Parathyroid adenoma (tissue), 2 donors: ENCODE results near the gene REEP1.

Source experiments
- H2AFZ ChIP-seq: fragments of 300-600 bp; sonication (generic); one replicate; pipeline ENCODE4 v1.7.0; 2017; ENCODE audit warnings: antibody characterized with exemption, mild to moderate bottlenecking
- H3K27ac ChIP-seq: fragments of 300-600 bp; sonication (generic); one replicate; pipeline ENCODE4 v1.7.0; 2017
- H3K27me3 ChIP-seq: fragments of 300-600 bp; sonication (generic); one replicate; pipeline ENCODE4 v1.7.0; 2017; ENCODE audit warnings: low read length; ENCODE audit not compliant: control insufficient read depth, insufficient read depth
- H3K36me3 ChIP-seq: fragments of 300-600 bp; sonication (generic); one replicate; pipeline ENCODE4 v1.7.0; 2017; ENCODE audit warnings: low read length; ENCODE audit not compliant: control insufficient read depth, insufficient read depth
- H3K4me1 ChIP-seq: fragments of 300-600 bp; sonication (generic); one replicate; pipeline ENCODE4 v1.7.0; 2017; ENCODE audit warnings: control low read depth
- H3K4me2 ChIP-seq: fragments of 300-600 bp; sonication (generic); one replicate; pipeline ENCODE4 v1.7.0; 2017; ENCODE audit warnings: low read length
- H3K4me3 ChIP-seq: fragments of 300-600 bp; sonication (generic); one replicate; pipeline ENCODE4 v1.7.0; 2017; ENCODE audit warnings: low read depth, low read length
- H3K79me2 ChIP-seq: fragments of 300-600 bp; sonication (generic); one replicate; pipeline ENCODE4 v1.7.0; 2017; ENCODE audit warnings: control low read depth
- H3K9ac ChIP-seq: fragments of 300-600 bp; sonication (generic); one replicate; pipeline ENCODE4 v1.7.0; 2017; ENCODE audit warnings: mild to moderate bottlenecking
- H3K9me3 ChIP-seq: fragments of 300-600 bp; sonication (generic); one replicate; pipeline ENCODE4 v1.7.0; 2017; ENCODE audit warnings: low read length; ENCODE audit not compliant: control insufficient read depth
- TF ChIP-seq, protein P1 (sequence below): fragments of 300-600 bp; sonication (generic); IDR thresholded peaks from one replicate; pipeline ENCODE4 v1.7.0; 2017; ENCODE audit warnings: antibody characterized with exemption, mild to moderate bottlenecking
- donor health status: primary hyperparathyroidism.

REEP1 gene

DNA sequence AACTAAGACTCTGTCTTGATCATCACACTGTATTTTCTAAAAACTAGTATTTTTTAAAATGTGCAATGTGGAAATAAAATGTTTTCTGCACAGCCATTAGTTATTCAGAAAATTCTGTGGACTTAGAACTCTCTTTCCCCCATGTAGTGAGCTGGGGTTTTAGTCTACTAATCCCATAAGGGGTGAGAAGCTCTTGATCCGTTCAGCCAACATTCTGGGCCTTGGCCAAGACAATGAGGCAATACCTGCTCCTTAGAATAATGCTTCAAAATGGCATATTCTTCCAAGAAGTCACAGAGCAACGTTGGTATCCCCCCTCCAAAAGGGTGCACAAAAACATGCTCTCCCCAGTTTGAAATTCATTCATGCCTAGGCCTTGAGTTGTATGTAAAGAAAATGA, 4.0 kb downstream of the REEP1 start:
- Histone ChIP-seq H3K79me2 (peaks cover 12% of the 10 kb centered on the region), H3K36me3 (no peaks in the 10 kb centered on the region), H3K4me1 (peaks cover 16% of the 10 kb centered on the region), H3K4me3 (no peak overlapping the region), H3K9me3 (no peaks in the 10 kb centered on the region), H2AFZ (no peak overlapping the region), H3K27me3 (no peaks in the 10 kb centered on the region), H3K4me2 (no peak overlapping the region), H3K27ac (no peak overlapping the region), H3K9ac (no peak overlapping the region)
- TF ChIP-seq, protein P1, sequence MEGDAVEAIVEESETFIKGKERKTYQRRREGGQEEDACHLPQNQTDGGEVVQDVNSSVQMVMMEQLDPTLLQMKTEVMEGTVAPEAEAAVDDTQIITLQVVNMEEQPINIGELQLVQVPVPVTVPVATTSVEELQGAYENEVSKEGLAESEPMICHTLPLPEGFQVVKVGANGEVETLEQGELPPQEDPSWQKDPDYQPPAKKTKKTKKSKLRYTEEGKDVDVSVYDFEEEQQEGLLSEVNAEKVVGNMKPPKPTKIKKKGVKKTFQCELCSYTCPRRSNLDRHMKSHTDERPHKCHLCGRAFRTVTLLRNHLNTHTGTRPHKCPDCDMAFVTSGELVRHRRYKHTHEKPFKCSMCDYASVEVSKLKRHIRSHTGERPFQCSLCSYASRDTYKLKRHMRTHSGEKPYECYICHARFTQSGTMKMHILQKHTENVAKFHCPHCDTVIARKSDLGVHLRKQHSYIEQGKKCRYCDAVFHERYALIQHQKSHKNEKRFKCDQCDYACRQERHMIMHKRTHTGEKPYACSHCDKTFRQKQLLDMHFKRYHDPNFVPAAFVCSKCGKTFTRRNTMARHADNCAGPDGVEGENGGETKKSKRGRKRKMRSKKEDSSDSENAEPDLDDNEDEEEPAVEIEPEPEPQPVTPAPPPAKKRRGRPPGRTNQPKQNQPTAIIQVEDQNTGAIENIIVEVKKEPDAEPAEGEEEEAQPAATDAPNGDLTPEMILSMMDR: no peak

DNA sequence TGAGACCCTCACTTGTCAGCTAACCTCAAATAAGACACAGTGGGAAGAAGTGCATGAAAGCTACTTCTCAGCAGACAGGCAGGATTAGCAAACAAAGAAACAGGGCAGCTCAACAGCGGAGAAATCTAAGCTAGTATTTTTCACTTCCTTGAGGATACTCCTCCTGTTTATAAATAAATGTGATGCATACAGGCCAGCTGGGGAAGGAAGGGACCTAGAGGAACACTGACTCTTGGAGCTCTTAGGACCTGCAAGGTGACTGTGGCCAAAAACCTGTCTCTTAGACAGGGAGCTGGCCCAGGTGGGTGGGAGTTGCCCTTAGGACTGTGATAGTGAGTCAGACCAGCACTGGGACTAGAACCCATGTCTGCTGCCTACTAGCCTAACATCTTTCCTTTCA, 4.8 kb downstream of the REEP1 start:
- H3K4me3 ChIP-seq: no peak overlapping the region
- no peak overlapping the region for H3K27ac ChIP-seq
- no peak overlapping the region for H3K4me2 ChIP-seq
- TF ChIP-seq, protein P1: no peak
- H3K9me3 ChIP-seq: no peaks in the 10 kb centered on the region
- H3K9ac ChIP-seq: no peak overlapping the region
- no peaks in the 10 kb centered on the region for H3K36me3 ChIP-seq
- H3K4me1 ChIP-seq: peaks cover 16% of the 10 kb centered on the region
- H2AFZ ChIP-seq: no peak overlapping the region
- peaks cover 18% of the 10 kb centered on the region for H3K79me2 ChIP-seq
- no peaks in the 10 kb centered on the region for H3K27me3 ChIP-seq

GRCh38 chr2:86331384-86331783, 6.0 kb downstream of the REEP1 start:
- Histone ChIP-seq H3K27me3 (no peaks in the 10 kb centered on the region), H3K9me3 (no peaks in the 10 kb centered on the region), H3K36me3 (no peaks in the 10 kb centered on the region), H3K27ac (no peak overlapping the region), H3K4me3 (no peak overlapping the region), H3K4me1 (peaks cover 12% of the 10 kb centered on the region), H3K4me2 (no peak overlapping the region), H3K9ac (no peak overlapping the region), H2AFZ (no peak overlapping the region), H3K79me2 (peaks cover 19% of the 10 kb centered on the region)
- TF ChIP-seq, protein P1: no peak

GRCh38 chr2:86330001-86330400, 7.4 kb downstream of the REEP1 start:
- H3K4me3 ChIP-seq: no peak overlapping the region
- H3K4me2 ChIP-seq: no peak overlapping the region
- H2AFZ ChIP-seq: no peak overlapping the region
- no peak overlapping the region for H3K9ac ChIP-seq
- peaks cover 8% of the 10 kb centered on the region for H3K4me1 ChIP-seq
- H3K79me2 ChIP-seq: peaks cover 19% of the 10 kb centered on the region
- no peaks in the 10 kb centered on the region for H3K27me3 ChIP-seq
- H3K36me3 ChIP-seq: no peaks in the 10 kb centered on the region
- H3K9me3 ChIP-seq: no peaks in the 10 kb centered on the region
- no peak overlapping the region for H3K27ac ChIP-seq
- TF ChIP-seq, protein P1: no peak

GRCh38 chr2:86323273-86324021, 14.0 kb downstream of the REEP1 start:
- Histone ChIP-seq H3K27ac (no peak overlapping the region), H3K4me1 (no peaks in the 10 kb centered on the region), H3K4me2 (no peak overlapping the region), H3K9ac (no peak overlapping the region), H2AFZ (no peak overlapping the region), H3K27me3 (no peaks in the 10 kb centered on the region), H3K79me2 (peaks cover 12% of the 10 kb centered on the region), H3K4me3 (no peak overlapping the region), H3K9me3 (no peaks in the 10 kb centered on the region), H3K36me3 (no peaks in the 10 kb centered on the region)
- TF ChIP-seq, protein P1: no peak
